A673 (cell line): ENCODE results near the gene HDAC4.

ENCODE experiments used
- EZH2 ChIP-seq: fragments of 200-600 bp; sonication (generic); IDR thresholded peaks from 2 replicates; pipeline ENCODE4 v1.6.1; 2017; ENCODE audit warnings: borderline replicate concordance, low read depth, mild to moderate bottlenecking, mixed read lengths, antibody characterized with exemption, low read length; ENCODE audit not compliant: poor library complexity, severe bottlenecking
- TF ChIP-seq, protein P1 (sequence below): fragments of 300-800, 200-600 bp; sonication (generic); conservative IDR thresholded peaks from 2 replicates; pipeline ENCODE4 v1.5.1; 2017; ENCODE audit warnings: low read depth, mild to moderate bottlenecking, antibody characterized with exemption, low read length, moderate library complexity, mixed read lengths

DNA sequence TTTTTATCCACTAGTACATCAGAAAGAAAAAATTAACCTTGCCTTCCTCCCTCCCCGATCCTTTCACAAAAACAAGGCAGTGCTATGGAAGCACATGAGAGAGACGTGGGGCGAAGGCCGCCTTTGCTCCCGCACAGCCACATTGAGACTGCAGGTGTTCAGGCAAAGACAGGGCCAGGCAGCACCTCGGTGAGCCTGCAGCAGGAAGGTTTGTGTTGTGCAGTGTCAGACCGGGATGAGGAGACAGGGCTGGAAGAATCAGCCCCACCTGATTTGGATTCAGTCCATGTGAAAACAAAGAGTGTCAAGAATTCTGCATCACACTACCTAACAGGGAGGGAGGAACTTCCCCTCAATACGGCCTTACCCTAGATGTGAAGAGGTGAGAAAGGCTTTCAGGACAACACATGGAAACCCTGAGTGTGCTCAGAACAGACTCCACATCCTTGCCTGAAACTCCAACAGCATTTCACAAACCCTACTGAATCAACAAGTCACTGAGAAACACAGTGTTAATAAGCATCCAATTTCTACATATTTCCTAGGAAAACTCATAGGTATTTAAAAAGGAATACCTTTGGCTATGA lies 59.6 kb downstream of the HDAC4 start:
- TF ChIP-seq, protein P1, sequence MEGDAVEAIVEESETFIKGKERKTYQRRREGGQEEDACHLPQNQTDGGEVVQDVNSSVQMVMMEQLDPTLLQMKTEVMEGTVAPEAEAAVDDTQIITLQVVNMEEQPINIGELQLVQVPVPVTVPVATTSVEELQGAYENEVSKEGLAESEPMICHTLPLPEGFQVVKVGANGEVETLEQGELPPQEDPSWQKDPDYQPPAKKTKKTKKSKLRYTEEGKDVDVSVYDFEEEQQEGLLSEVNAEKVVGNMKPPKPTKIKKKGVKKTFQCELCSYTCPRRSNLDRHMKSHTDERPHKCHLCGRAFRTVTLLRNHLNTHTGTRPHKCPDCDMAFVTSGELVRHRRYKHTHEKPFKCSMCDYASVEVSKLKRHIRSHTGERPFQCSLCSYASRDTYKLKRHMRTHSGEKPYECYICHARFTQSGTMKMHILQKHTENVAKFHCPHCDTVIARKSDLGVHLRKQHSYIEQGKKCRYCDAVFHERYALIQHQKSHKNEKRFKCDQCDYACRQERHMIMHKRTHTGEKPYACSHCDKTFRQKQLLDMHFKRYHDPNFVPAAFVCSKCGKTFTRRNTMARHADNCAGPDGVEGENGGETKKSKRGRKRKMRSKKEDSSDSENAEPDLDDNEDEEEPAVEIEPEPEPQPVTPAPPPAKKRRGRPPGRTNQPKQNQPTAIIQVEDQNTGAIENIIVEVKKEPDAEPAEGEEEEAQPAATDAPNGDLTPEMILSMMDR = no peak
- no peak for TF ChIP-seq EZH2
